Activated CD4-positive, CD25-positive, alpha-beta regulatory T cell treated with anti-CD3 and anti-CD28 coated beads, Interleukin-2, amount 50 U/mL, for 72 hours (primary cell): ENCODE measurements around the gene HEPH.
"Not testable (repeated sequence)": the region's sequence is repeated elsewhere in the genome, so short reads cannot be mapped to it uniquely, and the experiment has no call there.

Source experiments
- DNase-seq: peaks from one replicate; pipeline ENCODE4 v3.0.0; 2021

HEPH gene, protein sequence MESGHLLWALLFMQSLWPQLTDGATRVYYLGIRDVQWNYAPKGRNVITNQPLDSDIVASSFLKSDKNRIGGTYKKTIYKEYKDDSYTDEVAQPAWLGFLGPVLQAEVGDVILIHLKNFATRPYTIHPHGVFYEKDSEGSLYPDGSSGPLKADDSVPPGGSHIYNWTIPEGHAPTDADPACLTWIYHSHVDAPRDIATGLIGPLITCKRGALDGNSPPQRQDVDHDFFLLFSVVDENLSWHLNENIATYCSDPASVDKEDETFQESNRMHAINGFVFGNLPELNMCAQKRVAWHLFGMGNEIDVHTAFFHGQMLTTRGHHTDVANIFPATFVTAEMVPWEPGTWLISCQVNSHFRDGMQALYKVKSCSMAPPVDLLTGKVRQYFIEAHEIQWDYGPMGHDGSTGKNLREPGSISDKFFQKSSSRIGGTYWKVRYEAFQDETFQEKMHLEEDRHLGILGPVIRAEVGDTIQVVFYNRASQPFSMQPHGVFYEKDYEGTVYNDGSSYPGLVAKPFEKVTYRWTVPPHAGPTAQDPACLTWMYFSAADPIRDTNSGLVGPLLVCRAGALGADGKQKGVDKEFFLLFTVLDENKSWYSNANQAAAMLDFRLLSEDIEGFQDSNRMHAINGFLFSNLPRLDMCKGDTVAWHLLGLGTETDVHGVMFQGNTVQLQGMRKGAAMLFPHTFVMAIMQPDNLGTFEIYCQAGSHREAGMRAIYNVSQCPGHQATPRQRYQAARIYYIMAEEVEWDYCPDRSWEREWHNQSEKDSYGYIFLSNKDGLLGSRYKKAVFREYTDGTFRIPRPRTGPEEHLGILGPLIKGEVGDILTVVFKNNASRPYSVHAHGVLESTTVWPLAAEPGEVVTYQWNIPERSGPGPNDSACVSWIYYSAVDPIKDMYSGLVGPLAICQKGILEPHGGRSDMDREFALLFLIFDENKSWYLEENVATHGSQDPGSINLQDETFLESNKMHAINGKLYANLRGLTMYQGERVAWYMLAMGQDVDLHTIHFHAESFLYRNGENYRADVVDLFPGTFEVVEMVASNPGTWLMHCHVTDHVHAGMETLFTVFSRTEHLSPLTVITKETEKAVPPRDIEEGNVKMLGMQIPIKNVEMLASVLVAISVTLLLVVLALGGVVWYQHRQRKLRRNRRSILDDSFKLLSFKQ

DNA sequence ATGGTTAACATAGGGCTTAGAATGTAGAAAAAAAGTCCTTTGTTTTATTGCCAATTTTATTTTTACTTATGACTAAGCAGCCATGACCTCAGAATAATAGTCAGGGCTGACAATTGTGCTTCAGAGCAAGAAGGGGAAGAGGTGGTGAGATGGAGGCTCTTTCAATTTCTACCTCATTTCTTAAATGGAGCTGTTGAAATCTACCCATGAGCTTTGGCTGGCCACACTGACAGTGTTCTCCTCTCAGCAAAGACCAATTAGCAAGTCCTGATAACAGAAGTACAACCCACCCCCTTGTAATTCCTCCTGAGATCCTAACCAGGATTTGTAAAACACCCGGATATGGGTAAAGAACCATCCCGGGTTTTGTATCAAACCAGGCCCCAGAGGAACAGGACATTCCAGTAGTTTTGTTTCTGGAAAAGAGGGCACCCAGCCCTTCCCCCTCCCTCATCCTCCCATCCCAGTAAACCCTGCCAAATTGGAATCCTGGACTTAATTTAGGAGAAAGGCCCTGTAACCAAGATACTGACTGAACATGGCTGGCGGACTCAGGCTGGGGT is at the start of gene HEPH:
Gene HEPH (plus strand): TSS at position 399 of the 563 bp plus-strand sequence. CDS start 6,324 bp downstream, outside the sequence.
- no peak for DNase-seq

DNA sequence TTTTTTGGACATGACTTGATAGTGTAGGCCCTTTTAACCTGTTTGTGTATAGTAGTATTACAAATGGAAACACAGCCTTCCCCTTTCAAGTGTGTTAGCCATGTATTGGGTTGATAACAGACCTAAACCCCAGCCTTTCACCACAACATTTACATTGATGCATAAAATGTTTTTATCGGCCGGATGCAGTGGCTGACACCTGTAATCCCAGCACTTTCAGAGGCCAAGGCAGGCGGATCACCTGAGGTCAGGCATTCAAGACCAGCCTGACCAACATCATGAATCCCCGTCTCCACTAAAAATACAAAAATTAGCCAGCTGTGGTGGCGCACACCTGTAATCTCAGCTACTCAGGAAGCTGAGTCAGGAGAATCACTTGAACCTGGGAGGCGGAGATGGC is 45.3 kb upstream of the HEPH start:
- not testable (repeated sequence) for DNase-seq

DNA sequence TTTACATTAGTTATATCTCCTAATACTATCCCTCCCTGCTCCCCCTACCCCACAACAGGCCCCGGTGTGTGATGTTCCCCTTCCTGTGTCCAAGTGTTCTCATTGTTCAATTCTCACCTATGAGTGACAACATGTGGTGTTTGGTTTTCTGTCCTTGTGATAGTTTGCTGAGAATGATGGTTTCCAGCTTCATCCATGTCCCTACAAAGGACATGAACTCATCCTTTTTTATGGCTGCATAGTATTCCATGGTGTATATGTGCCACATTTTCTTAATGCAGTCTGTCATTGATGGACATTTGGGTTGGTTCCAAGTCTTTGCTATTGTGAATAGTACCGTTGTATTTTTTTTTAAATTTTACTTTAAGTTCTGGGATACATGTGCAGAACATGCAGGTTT is 42.7 kb upstream of the HEPH start:
- not testable (repeated sequence) for DNase-seq

DNA sequence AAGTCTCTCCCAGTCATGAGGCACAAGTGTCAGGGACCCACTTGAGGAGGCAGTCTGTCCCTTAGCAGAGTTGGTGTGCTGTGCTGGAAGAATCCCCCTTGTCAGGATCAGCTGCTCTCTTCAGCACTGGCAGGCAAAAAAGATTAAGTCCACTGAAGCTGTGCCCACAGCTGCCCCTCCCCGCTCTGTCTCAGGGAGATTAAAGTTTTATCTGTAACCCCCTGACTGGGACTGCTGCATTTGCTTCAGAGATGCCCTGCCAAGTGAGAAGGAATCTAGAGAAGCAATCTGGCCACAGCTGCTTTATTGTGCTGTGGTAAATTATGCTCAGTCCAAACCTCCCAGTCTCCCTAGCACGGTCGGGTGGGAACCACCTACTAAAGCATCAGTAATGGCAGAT is 37.4 kb upstream of the HEPH start:
- no peak for DNase-seq

DNA sequence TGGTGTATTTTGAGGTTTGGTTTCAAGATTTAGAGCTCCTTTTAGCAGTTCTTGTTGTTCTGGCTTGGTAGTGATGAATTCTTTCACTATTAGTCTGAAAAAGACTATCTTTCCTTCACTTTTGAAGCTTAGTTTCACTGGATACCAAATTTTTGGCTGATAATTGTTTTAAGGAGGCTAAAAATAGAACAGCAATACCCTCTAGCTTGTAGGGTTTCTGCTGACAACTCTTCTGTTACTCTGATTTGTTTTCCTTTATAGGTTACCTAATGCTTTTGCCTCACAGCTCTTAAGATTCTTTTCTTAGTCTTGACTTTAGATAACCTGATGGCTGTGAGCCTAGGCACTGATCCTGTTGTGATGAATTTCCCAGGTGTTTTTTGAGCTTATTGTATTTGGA is 33.6 kb upstream of the HEPH start:
- no peak for DNase-seq

DNA sequence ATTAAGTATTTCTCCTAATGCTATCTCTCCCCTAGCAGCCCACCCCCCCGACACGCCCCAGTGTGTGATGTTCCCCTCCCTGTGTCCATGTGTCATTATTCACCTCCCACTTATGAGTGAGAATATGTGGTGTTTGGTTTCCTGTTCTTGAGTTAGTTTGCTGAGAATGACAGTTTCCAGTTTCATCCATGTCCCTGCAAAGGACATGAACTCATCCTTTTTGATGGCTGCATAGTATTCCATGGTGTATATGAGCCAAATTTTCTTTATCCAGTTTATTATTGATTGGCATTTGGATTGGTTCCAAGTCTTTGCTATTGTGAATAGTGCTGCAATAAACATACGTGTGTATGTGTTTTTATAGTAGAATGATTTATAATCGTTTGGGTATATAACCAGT is 28.8 kb upstream of the HEPH start:
- not testable (repeated sequence) for DNase-seq

DNA sequence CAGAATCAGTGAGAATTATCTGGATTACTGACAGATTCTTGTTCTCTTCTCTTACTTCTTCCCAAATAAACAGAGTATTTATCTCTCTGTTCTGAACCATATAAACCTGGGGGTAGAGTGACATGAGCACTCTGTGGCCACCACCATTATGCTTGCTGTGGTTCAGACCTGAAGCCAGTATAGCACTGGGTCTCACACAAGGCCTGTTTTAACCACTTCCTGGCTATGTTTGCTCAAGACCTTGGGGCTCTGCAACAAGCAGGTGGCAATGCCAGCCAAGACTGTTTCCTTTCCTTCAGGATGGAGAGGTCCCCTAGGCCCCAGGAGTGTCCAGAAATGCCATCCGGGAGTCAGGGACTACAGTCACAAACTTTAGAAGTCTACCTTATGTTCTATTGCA is 21.7 kb upstream of the HEPH start:
- DNase-seq: no peak

DNA sequence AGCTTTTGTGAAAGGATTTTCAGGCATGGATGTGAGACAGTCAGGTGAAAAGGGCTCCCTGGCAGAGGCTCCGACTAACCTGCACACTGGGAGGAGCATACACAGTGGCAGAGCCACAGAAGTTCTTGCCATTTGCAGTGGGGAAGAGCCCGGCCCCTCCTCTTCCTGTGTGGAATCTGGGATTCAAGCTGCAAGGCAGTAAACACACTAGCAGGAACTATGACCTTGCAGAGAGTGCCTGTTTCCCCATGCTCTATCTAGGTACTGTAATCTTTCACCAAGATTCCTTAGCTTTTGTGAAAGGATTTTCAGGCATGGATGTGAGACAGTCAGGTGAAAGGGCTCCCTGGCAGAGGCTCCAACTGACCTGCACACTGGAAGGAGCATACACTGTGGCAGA is 19.8 kb upstream of the HEPH start:
- no peak for DNase-seq

DNA sequence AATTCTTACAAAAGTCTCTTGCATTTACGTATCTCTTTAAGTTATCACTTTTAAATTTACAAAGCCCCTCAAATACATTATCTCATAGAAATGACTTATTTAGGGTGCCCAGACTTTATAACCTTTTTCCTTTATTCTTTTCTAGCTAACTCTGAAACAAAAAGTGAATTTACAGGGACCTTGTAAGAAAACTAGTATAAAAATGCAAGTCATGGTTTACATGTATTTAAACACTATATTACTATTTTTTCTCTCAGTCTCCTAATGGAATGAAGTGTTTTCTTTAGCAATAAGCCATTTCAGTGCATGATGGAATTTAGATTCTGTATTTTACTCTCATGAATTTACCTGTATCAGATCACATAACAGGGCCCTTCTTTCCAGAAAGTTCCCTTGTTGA is 14.5 kb upstream of the HEPH start:
- no peak for DNase-seq

DNA sequence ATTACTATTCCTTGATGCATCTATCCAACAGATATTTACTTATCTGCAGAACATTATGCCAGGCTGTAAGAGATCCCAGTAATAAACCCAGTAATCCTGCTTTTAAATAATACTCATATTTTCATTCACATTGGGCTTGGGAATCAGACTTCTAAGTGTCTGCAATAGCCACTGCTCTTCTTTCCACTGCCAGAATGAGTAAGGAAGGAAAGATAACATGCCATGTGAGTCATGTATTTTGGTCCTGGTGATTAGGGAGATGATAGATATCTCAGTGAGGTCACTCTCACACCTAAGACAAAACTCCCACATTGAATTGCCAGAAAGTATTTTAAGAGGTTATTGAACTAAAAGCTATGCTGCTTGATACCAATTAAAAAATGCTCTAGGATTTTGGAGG is 13.9 kb upstream of the HEPH start:
- DNase-seq: no peak

DNA sequence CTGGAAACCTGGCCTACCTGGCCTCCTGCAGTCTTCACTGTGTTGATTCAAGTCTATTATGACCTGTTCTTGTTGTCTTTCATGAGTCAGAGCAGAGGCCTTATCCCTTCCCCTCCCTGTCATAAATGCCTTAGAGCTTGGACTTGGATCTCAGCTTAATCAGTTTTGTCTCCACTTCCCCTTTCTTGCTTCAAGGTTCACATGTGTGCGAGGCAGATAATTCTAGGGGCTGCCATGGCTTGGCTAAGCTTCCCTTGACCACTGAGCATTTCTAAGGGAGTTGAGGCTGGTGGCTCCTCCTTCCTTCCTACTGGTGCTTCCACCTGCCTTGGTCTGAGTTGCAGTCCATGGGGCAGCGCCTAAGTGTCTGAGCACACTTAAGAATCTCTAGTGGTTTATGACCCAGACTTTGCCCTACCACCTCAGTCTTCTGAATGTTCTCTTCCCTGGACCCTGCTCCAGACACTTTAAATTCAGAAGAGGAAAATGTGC is 1.7 kb upstream of the HEPH start:
- no peak for DNase-seq

DNA sequence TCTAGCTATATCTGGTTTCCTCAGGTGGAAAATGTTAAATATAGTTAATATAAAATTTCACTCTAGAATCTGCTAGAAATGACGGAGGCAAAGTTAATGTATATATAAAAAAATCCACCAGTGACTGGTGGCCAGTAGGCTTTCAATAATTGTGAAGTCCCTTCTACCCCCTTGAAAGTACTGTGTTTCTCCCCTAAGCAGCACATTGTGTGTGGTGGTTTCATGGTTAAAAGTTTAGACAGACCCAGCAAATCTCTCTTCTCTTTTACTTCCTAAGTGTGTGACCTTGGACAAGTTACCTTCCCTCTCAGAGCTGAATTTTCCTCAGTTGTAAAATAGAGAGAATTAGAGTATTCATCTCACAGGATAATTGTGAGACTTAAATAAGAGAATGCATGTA is 600 bp upstream of the HEPH start:
- DNase-seq: no peak

DNA sequence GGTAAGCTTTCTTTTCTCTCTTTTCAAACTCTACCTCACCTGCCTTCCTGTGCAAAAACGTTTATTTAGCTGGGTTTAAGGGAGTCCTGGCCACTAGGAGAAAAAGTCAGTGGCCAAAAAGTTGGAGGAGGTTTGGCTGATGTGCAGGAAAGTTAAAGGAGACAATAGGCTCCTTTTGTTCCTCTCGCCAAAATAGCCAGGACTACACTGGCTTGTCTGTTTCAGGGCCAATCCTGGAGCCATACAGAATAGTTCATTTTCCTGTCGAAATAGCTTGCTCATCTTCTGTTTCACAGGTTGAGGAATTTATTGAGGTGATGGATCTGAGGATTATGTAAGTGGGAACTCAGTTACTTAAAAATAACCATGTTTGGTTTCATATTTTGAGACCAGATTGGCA is 423 bp downstream of the HEPH start:
- no peak for DNase-seq

DNA sequence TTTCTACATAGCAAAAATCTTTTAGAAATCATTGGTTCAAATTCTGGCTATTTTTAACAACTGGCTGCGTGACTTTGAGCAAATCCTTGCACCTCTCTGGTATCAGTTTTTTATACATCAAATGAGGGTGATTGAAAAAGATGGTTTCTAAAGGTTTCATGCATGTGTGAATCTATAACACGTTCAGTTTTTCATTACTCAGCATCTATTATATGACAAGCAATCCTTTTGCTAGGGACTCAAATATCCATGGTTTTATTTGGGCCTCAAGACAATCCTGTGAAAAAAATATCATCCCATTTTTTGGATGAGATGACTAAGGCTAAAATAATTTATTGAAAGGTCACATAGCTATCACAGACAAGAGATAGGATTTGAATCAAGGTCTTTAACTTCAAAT is 884 bp downstream of the HEPH start:
- no peak for DNase-seq

DNA sequence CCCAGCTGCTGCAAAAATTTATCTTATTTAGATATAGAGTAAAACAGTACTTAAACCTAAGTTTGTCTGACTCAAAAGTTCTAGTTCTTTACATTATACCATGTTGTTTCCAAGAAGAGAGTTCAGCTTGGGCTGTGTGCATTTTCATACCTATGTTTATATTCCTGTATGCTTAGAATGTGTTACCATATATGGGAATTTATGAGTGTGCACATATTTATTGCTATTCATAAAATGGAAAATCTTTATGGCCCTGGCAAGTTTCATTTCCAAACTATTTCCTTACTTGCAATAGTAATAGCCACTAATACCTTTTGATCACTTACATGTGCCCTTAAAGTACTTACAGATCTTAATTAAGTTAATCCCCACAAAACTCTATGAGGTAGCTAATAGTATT is 2.6 kb downstream of the HEPH start:
- no peak for DNase-seq

DNA sequence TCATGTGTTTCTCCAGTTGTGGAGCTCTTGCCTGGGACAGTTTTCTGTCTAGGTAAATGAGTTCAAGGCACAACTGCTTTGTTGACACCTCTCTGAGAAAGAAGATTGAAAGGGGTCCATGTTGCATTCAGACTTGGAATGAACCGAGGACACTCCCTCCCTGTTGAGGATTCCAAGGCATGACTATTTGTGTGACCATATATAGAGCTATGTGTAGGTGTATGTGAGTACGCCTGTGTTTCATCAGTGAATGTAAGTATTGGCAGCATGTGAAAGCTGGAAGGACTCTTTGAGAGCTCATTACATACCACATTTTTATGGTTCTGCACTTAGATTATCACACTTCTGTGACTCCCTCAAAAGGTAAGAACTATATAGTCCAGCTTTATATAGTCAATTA is 3.4 kb downstream of the HEPH start:
- DNase-seq: no peak

DNA sequence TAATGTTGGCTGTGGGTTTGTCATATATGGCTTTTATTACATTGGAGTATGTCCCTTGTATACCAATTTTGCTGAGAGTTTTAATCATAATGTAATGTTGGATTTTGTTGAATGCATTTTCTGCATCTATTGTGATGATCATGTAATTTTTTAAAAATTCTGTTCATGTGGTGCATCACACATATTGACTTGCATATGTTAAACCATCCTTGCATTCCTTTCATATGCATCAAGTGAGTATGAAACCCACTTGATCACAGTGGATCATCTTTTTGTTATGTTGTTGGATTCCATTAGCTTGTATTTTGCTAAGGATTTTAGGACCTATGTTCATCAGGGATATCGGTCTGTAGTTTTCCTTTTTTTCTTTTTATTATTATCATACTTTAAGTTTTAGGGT is 12.1 kb downstream of the HEPH start:
- DNase-seq: no peak

DNA sequence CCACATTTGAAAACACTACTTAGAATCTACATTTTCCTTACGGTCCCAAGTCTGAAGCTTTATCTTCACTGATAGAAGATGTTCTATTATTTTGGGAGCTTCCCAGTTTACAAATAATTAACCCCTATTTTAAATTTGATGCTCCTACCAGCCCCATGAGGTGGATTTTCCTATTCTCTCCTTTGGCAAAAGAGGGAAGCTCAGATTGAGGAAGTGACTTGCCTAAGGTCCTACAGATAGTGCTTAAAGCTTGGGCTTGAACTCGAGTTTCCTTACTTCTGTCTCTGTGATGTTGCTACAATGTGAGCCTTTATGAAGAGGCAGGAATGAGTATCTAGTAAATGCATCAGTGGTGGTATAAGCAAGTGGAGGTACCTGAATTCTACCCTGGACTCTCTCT is 27.5 kb downstream of the HEPH start:
- no peak for DNase-seq

DNA sequence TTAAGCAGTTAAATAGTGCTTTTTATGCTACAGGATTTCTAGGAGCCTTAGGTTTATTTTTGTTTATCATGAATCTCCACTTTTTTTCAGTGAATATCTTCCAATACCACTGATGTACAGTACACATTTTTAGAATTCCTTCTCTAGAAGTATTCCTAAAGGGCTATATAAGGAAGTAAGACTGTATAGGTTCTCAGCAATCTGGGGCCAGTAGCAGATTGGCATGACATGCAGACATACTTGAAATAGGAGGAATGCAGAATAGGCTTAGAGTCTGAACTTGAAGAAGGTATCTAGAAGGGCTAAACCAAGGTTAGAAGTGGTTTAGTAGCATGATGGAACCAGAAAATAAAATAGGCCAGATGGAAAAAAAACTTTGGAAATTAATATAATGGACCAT is 29.8 kb downstream of the HEPH start:
- DNase-seq: no peak

DNA sequence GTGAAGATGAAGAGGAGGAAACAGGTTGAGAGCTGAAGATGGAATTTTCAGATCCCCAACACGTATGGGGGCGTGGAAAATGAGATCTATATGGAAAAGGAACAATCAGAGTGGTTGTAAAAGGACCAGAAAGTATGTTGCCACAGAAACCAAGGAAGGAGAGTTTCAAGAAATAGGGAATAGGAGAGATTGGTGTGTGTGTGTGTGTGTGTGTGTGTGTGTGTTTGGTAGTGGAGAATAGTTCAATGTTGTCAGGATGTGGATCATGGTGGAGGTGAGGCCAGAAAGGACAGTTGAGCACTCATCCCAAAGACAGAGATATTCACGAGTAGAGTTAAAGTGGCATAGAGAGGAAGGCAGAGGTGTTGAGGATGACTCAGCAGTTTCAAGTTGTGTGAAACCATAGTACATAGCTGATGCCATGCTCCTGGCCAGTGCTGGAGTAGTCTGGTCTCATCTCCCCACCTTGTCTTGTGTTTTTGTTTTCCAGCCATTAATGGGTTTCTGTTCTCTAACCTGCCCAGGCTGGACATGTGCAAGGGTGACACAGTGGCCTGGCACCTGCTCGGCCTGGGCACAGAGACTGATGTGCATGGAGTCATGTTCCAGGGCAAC is 36.1 kb downstream of the HEPH start:
- DNase-seq: no peak

DNA sequence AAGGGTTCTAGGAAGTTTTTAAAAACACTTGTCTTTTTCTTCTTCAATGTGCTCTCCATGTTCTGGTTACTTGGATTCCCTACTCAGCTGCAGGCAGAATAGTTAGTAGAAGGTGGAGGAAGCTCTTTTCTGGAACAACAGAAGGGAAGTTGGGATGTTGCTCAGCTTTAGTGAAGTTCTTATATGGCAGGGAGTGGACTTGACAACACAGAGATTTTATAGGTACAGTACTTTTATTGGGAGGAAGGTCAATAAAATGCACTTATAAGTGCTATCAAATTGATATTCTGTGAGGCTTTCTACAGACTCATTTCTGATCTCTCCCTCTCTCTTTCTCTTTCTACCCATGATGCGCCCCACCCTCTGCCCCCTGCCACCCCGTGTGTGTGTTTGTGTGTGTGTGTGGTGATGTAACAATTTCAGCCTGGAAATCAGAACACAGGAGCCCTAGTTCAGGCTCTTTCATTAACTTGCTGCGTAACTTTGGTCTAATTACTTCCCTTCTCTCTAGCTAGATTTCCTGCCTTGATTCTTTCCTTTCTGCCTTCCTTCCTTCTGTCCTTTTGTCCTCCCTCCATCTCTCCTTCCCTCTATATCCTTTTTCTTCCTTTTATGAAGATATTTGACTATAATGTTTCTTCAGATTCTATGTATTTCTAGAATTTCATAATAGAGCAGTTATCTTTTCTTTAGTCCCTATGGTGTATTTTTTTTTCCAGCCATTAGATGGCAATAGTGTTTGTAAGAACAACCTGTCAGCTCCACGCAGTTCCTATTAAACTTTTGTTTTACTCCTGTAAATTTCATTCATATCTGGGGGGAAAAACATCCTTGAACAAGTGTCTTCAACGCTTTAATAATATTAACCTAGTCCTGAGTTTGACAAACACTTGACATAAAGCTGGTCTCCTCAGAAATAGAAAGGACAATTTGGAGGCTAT is 37.1 kb downstream of the HEPH start:
- no peak for DNase-seq

DNA sequence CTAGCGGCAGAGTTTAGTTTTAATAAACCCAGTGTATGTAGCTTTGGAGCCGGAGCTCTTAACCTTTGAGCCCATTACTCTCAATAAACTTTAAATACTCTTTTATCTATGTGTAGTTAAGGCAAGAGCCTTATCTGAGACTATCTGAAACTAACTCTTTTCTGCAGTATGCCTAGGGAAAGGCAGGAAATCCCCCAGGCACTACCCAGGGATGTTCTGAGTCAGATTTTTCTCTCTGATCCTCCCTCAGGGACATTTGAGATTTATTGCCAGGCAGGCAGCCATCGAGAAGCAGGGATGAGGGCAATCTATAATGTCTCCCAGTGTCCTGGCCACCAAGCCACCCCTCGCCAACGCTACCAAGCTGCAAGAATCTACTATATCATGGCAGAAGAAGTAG is 39.1 kb downstream of the HEPH start:
- no peak for DNase-seq
